ENCODE measurements around the gene PKHD1. TPM values are rescaled to one million over a fixed set of nuclear protein-coding genes. Genes with fewer than 3 reads are reported as not detected.

The PKHD1 gene
- total and polyA plus RNA-seq, 2 experiments from 2014 or later = 0.47 to 3.3 TPM

DNA sequence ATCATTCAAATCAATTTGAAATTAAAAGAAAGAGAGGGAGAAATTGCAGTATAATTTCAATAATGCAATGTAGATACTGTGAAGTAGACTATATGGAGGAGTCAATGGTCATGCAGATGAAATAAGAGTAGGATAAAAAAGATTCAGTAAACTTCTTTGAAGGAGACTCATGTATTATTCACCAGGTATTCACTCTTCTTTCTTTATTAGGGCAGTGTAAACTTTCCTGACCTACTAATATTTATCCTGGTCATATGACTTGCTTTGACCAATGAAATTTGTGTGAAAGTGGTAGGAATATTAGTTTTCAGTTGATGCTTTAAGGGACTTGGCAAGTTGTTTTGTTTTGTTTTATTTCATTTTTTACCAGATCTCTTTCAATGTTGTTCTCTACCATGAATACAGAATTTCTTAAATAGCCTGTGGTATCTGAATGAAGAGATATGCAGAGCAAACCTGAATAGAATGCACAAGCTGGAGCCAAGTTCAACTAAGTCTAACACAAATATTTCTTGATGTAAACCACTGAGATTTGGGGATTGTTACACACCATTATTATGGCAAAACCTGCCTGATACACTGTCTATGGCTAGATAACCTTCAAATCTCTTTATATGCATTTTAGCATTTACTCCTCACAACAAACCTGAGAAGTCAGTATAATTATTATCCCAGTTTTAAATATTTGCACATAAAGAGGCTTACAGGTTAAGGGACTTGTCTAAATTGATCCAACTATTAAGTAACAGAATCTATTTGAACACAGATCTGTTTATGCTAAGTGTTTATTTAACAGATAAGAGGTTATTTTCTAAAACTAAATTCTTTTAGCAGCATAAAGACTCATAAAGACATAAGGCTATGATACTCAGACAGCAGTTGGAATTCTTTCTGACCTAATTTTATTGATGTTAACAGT lies 311.2 kb downstream of the PKHD1 start:
- H3K4me2 ChIP-seq = no peak overlapping the region
- H3K9me2 ChIP-seq (replicated peaks; ENCODE audit: insufficient read depth) = no peaks in the 10 kb centered on the region

DNA sequence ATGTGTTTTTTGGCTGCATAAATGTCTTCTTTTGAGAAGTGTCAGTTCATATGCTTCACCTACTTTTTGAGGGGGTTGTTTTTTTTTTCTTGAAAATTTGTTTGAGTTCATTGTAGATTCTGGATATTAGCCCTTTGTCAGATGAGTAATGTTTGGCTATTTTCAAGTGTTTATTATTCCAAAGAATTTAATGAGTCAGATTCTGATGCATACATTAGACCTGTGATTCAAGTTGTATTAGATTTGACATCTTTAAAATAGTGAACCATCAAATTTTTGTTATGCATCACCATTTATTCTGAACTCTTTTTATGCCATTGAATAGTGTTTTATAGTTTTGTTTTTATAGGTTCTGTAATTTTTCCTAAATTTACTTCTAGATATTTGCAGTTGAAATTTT lies 319.3 kb downstream of the PKHD1 start:
- Histone ChIP-seq H3K27me3 (no peaks in the 10 kb centered on the region), H3K36me3 (replicated peaks; ENCODE audit: insufficient read depth, low read depth) (no peaks in the 10 kb centered on the region), H3K79me2 (no peaks in the 10 kb centered on the region), H4K20me1 (ENCODE audit: insufficient read depth, poor library complexity, severe bottlenecking) (no peaks in the 10 kb centered on the region), H3K4me3 (no peak overlapping the region), H3K9me3 (ENCODE audit: low read depth) (no peaks in the 10 kb centered on the region), H3K4me2 (no peak overlapping the region), H3K9me2 (replicated peaks; ENCODE audit: insufficient read depth) (no peaks in the 10 kb centered on the region), H2AFZ (no peak overlapping the region), H3K27ac (no peak overlapping the region), H3K4me1 (ENCODE audit: insufficient read depth) (no peaks in the 10 kb centered on the region)
- TF ChIP-seq EZH2 (IDR thresholded peaks at IDR 0.05; ENCODE audit: borderline replicate concordance) (no peak), EZH2phosphoT487 (IDR thresholded peaks at IDR 0.05; ENCODE audit: low read depth, severe bottlenecking, unreplicated experiment) (no peak)
- TF ChIP-seq, protein P1, sequence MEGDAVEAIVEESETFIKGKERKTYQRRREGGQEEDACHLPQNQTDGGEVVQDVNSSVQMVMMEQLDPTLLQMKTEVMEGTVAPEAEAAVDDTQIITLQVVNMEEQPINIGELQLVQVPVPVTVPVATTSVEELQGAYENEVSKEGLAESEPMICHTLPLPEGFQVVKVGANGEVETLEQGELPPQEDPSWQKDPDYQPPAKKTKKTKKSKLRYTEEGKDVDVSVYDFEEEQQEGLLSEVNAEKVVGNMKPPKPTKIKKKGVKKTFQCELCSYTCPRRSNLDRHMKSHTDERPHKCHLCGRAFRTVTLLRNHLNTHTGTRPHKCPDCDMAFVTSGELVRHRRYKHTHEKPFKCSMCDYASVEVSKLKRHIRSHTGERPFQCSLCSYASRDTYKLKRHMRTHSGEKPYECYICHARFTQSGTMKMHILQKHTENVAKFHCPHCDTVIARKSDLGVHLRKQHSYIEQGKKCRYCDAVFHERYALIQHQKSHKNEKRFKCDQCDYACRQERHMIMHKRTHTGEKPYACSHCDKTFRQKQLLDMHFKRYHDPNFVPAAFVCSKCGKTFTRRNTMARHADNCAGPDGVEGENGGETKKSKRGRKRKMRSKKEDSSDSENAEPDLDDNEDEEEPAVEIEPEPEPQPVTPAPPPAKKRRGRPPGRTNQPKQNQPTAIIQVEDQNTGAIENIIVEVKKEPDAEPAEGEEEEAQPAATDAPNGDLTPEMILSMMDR (IDR thresholded peaks at IDR 0.05; ENCODE audit: poor library complexity) = no peak
- no peak for DNase-seq (ENCODE audit: low spot score)

More for the DNA sequence above, 311.2 kb downstream of the PKHD1 start:
- no peaks in the 10 kb centered on the region for H3K36me3 ChIP-seq (replicated peaks; ENCODE audit: insufficient read depth, low read depth)
- no peaks in the 10 kb centered on the region for H4K20me1 ChIP-seq (ENCODE audit: insufficient read depth, poor library complexity, severe bottlenecking)
- no peak overlapping the region for H3K4me3 ChIP-seq
- no peak overlapping the region for H2AFZ ChIP-seq
- H3K27ac ChIP-seq = no peak overlapping the region
- H3K4me1 ChIP-seq (ENCODE audit: insufficient read depth) = no peaks in the 10 kb centered on the region
- no peaks in the 10 kb centered on the region for H3K9me3 ChIP-seq (ENCODE audit: low read depth)
- H3K27me3 ChIP-seq = no peaks in the 10 kb centered on the region
- DNase-seq (ENCODE audit: low spot score) = no peak
- no peak for TF ChIP-seq EZH2phosphoT487 (IDR thresholded peaks at IDR 0.05; ENCODE audit: low read depth, severe bottlenecking, unreplicated experiment)
- TF ChIP-seq, protein P1 (IDR thresholded peaks at IDR 0.05; ENCODE audit: poor library complexity) = no peak
- no peak for TF ChIP-seq EZH2 (IDR thresholded peaks at IDR 0.05; ENCODE audit: borderline replicate concordance)
- no peaks in the 10 kb centered on the region for H3K79me2 ChIP-seq

DNA sequence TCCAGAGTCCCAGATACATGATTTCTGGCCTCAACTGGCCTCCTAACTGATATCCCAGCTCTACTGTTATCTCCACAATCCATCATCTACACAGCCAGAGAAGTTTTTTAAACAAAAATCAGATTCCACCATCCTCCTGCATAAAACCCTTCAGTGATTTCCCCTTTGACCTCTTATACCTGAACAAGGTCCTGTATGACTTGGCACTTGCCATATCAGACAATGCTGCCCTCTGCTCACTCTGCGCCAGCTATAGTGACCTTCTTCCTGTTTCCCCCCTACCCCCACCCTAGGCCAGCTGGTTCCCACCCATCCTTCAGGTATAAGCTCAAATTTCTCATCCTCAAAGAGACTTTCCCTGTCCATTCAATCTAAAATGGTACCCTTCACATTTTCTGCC lies 322.2 kb downstream of the PKHD1 start:
- no peaks in the 10 kb centered on the region for H3K9me2 ChIP-seq (replicated peaks; ENCODE audit: insufficient read depth)
- WGBS (ENCODE audit: low lambda C conversion rate, missing lambda C conversion rate) = 92% methylated on average over 1 of the region's 1 CpG
- H3K27ac ChIP-seq = no peak overlapping the region
- no peaks in the 10 kb centered on the region for H3K36me3 ChIP-seq (replicated peaks; ENCODE audit: insufficient read depth, low read depth)
- no peaks in the 10 kb centered on the region for H3K9me3 ChIP-seq (ENCODE audit: low read depth)
- TF ChIP-seq, protein P1 (IDR thresholded peaks at IDR 0.05; ENCODE audit: poor library complexity) = no peak
- no peak for TF ChIP-seq EZH2phosphoT487 (IDR thresholded peaks at IDR 0.05; ENCODE audit: low read depth, severe bottlenecking, unreplicated experiment)
- TF ChIP-seq EZH2 (IDR thresholded peaks at IDR 0.05; ENCODE audit: borderline replicate concordance) = no peak
- H3K4me1 ChIP-seq (ENCODE audit: insufficient read depth) = no peaks in the 10 kb centered on the region
- no peaks in the 10 kb centered on the region for H3K27me3 ChIP-seq
- no peaks in the 10 kb centered on the region for H4K20me1 ChIP-seq (ENCODE audit: insufficient read depth, poor library complexity, severe bottlenecking)
- H3K79me2 ChIP-seq = no peaks in the 10 kb centered on the region
- no peak overlapping the region for H3K4me3 ChIP-seq
- no peak overlapping the region for H3K4me2 ChIP-seq
- H2AFZ ChIP-seq = no peak overlapping the region
- no peak for DNase-seq (ENCODE audit: low spot score)

All from hepatocyte (in vitro differentiated cells).